GM19043 (cell line): Measurements from ENCODE around the gene C1QTNF12.
"Not testable (repeated sequence)": the region's sequence is repeated elsewhere in the genome, so short reads cannot be mapped to it uniquely, and the experiment has no call there.

Experiments used
- ATAC-seq: cut with Tn5 transposase; IDR thresholded peaks from one replicate; pipeline ENCODE4 v1.9.1; 2021; ENCODE audit warnings: low read depth; ENCODE audit not compliant: unreplicated experiment

The C1QTNF12 gene

DNA sequence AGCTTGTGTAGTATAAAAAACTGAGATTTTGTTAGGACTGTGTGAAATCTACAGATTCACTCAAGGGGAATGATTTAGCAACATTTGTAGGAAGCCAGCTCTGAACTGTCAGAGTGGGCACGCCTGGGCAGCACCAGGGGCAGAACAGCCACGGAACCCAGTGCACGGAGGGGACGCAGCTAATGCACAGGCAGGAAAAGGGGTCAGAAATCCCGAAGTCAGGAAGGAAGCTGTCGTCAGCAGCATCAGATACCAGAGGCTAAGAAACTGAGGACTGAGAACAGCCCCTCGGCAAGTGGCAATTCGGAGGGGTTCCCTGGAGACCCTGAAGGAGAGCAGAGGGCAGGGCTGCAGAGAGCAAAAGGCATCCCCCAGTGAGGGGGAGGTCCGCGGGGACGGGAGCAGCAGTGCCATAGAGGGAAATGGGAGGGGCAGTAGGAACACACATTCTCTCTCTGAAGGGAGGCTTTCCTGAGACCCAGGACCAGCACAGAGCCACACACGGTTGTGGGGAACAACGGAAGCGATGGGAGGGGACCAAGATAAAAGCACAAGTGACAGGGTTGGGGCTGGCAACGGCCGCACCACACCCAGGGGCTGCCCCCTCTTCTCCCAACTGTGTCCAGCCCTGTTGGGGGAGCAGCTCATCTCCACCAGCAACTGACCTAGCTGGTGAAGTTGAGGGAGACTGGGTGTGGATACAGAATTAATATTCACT is 14.5 kb upstream of the C1QTNF12 start:
- no peak for ATAC-seq

DNA sequence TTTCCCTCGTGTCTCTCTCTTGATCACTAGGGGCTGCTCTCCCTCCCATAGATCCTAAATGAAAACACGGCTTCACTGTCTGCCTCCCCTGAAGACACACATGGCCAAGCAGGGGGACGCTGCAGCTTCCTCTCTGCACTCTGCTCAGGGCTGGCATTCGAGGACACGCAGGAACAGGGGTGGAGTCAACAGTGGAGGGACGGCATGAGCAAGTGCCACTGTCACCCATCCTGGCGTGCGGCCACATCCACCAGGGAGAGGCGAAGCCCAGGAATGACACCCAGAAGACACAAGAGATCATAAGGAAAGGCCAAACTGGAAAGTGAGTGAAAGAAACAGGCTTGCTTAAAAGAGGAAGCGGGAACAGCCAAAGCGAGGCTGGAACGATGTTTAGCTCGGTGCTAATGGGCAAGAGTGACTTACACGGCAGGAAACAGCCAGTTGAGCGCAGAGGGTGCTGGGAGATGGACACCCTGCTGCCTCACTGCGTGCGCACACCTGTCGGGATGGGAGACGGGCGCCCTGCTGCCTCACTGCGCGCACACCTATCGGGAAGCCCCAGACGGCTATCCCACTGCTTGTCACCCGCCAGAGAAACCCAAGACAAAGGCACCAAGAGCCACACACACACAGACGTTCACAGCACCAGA is 13.6 kb upstream of the C1QTNF12 start:
- ATAC-seq: no peak

DNA sequence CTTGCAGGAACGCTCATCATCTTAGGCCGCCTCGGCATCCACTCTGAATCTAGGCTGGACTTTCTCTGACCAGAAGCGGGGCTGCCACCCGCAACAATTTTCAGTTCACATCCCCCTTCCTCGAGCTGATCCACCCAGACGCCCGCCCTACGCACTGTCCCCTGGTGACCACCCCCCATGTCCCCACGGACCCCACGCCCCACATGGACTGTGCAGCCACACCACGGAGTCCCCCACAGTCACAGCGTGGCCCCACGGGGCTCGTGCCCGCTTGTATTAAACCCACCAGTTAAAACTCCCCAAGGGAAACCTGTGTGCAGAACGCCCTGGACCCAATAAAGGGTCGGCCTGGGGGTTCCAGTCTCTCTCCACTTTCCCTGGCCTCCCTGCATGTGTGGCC is 13.0 kb upstream of the C1QTNF12 start:
- ATAC-seq: no peak

DNA sequence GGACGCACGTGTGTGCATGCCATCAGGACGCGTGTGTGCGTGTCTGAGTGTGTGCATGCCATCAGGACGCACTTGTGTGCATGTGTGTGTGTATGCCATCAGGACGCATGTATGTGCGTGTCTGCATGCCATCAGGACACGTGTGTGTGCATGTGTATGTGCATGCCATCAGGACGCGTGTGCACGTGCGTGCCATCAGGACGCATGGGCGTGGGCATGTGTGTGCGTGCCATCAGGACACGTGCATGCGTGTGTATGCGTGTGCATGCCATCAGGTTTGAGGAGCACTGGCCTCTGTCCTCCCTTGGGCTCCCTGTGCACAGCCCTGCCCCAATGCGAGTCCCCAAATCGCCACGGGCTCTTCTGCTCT is 12.6 kb upstream of the C1QTNF12 start:
- no peak for ATAC-seq

DNA sequence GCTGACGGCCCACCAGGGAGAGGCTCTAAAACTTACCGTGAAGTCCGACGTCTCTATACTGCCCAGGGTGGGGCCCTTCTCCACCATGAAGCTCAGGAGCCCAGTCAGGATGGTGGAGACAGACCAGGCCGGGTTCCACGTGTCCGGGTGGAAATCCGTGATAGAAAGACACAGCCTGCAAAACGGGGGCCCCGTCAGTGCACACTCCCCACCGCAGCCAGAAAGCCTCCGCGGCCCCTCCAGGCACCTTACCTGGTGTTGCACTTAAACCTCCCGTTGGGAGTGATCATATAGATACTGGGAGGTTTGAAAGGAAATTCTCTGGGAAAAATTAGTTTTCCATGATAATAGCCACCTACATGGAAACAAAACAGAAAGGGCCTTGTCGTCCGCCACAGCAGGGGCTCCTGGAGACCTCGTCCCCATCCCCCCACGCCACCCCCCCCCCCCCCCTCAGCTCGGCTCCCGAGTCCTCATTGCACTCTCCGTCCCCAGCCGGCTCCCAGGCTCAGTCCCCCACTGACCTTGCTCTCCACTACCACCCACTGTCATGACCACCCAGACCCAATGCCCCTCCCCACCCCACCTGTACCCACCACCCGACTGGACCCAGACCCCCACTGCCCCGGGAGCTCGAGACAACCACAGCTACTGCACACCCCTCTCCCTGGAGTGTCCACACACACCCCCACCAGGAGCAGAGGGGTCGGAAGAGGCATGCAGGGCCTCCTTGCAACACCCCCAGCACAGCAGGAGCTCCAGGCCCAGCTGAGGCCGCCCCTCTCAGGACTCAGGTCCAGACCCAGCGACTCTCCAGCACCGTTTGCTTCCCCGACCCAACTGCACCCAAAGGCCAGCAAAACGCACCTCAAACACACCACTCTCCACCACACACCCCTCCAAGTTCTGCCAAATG is 10.7 kb upstream of the C1QTNF12 start:
- ATAC-seq: no peak

DNA sequence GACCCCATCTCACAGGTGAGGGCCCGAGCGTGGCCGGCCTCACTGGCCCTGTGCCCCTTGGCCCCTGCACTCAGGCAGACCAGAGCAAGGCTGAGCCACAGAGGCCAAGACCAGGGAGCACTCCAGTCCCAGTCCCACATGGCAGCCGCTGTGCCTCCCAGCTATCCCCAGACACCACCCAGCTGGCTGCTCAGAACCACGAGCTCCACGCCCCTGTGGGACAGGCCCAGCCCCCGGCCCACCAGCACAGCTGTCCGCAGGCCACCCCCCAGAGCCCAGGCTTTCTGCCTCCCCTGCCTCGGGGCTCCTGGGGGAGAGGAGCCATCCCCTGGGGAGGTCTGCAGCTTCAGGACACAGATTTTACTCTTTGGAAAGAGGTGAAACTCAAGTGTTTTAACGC is 9.1 kb upstream of the C1QTNF12 start:
- no peak for ATAC-seq

DNA sequence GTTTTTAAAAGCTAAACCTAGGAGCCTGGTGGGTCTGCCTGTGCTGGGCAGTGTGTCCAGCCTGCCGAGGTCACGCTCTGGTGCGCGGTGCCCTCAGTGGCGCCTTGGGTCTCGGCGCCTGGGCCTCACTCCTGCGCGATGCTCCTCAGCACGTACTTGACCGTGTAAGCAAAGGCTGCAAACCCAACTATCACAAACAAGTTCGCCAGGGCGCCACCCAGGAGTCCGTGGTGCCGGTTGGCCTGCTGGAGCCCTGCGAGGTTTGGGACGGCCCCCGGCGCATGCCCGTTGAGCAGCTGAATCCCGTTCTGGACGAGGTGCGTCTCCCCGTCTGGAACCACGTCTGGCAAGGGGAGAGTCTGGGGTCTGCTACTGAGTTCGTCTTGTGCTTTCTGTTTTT is 8.6 kb upstream of the C1QTNF12 start:
- no peak for ATAC-seq

DNA sequence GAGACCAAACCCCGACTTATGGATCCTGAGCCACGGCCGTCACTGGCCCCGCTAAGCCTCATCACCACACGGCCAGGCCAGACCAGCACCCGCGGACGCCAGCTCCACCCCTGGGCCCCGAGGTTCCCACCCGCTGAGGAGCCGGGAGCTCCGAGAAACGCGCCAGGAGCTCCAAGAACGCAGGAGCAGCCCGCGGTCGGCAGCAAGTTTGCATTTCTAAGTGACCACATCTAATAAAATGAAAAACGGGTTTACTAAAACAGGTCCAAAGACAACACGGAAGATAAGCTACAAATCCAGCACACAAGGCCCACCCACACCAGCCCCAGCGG is 8.1 kb upstream of the C1QTNF12 start:
- ATAC-seq: no peak

DNA sequence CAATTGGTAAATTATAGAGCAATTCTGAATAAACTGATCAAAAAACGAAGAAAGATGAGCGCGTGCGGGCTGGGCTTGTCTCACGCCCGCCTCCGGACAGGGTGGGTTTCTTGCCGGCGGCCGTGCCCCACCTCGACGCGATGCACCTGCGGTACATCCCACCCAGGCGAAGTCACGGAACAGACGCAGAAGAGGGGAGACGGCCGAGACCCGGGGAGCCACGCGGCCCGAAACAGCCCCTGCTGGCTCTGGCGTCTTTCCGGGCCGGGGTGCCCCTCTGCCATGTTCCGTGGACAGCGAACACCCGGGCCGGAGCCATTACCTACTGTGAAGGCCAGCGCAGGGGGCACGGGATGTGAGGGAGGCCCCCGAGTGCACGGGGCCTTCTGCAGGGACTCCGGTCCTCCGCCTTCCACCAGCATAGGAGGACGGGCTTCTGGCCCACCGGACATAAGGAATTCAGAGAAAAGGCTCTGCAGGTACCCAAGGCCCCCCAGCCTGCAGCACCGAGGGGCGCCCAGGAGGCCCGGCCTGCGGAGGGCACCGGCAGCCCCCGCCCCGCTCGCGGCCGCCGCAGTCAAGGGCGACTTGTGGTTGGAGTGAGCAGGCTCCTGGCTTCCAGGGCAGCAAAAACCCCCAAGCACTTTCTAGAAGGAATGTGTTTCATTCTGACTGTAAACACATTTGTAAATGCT is 7.6 kb upstream of the C1QTNF12 start:
- no peak for ATAC-seq

DNA sequence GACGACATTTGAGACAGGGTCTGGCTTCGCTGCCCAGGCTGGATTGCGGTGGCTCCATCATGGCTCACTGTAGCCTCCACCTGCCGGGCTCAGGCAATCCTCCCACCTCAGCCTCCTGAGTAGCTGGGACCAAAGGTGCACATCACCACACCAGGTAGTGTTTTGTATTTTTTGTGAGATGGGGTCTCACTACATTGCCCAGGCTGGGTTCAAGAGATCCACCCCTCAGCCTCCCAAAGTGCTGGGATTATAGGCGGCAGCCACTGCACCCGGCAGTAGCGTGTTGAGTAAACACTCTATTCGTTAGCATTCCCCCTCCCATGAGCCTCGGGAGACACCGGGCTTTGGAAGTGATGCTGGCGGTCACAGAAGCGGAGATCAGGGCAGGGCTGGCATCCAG is 6.8 kb upstream of the C1QTNF12 start:
- no peak for ATAC-seq

DNA sequence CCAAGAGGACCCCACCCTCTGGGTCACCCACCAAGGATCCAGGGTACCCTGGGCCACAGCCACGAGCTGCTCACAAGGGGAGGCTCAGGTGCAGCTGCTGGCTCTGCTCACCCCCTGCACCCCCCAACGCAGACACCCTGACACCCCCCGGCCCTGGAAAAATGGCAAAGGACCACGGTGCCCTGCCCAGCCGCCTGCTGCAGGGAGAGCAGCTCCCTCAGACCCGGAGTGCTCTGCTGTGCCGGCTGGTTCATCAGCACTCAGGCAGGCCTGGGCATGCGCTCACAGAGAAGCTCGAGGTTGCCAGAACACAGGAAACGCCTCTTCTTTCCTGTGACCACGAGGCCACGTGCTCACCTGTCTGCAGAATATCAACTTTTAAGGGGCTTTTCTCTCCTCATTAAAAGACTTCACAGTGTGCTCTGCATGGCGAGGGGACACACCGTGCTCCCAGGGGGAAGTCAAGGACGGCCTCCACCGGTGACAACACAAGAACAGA is 4.3 kb upstream of the C1QTNF12 start:
- peak; percentile 63 for ATAC-seq

DNA sequence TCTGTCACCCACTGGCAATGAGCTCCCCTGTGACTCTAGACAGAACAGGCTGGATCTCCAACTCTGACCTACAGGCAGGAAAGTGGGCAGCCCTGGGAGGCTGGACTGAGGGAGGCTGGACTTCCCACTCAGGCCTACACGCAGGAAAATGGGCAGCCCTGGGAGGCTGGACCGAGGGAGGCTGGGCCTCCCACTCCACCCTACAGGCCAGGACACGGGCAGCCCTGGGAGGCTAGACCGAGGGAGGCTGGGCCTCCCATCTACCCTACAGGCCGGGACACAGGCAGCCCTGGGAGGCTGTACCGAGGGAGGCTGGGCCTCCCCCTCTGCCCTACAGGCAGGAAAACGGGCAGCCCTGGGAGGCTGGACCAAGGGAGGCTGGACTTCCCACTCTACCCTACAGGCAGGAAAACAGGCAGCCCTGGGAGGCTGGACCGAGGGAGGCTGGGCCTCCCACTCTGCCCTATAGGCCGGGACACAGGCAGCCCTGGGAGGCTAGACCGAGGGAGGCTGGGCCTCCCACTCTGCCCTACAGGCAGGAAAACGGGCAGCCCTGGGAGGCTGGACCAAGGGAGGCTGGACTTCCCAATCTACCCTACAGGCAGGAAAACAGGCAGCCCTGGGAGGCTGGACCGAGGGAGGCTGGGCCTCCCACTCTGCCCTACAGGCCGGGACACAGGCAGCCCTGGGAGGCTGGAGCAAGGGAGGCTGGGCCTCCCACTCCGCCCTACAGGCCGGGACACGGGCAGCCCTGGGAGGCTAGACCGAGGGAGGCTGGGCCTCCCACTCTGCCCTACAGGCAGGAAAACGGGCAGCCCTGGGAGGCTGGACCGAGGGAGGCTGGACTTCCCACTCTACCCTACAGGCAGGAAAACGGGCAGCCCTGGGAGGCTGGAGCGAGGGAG is 1.7 kb upstream of the C1QTNF12 start:
- ATAC-seq: not testable (repeated sequence)

DNA sequence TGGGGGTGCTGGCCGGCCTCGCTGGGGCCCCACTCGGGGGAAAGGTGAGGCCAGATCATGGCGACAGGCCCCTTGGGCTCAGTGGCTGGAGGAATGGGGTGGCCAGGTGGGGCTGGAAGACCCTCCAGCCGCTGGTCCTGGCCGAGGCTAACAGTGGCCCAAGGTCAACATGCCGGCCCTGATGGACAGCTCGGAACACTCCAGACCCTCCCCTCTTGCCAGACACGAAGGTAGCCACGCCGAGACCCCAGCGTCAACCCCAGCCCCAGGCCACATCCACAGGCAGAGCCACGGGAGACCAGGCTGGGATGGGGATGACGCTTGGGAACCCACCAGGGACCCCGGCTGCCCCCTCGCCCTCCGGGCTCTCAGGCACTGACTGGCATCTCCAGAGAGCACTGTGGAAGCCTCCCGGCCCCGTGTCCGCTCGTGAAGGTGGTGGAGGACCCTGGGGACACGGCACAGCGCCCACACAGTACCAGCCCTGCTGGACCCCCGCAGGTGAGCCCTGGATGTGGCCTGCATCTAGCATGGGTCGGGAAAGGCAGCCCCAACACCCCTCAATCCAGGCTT is 905 bp upstream of the C1QTNF12 start:
- no peak for ATAC-seq

DNA sequence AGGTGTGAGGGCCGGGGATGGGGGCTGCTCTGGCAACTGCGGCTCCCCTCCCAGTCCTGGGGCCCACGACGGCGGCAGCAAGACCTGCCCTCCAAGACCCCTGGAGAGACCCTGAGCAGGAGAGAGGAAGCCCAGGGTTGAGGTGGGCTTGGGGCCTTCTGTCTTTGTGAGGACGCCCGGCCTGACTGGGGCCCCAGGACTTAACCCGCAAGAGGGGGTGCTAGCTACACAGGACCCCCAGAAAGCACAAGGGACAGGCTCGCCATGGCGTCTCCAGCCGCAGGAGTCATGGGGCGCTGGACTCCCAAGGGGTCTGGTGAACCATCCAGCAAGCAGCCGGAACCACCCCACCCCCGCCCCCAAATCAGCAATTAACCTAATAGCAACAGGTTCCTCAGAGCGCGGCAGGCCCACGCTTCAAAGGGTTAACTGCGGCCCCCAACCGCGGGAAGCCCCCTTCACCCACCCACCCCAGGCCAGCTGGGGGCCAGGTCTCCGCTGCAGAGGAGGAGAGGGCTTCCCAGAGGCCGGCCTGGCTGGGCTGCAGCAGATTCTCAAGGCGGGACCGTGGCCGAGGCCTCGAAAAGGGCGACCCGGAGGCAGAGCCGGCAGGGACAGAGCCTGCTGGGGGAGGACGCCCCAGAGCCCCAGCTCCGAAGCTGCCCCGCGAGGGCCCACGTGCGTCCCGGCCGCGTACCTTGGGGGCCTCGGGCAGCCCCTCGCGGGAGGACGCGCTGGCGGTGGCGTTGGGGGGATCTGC is 525 bp downstream of the C1QTNF12 start:
- no peak for ATAC-seq

DNA sequence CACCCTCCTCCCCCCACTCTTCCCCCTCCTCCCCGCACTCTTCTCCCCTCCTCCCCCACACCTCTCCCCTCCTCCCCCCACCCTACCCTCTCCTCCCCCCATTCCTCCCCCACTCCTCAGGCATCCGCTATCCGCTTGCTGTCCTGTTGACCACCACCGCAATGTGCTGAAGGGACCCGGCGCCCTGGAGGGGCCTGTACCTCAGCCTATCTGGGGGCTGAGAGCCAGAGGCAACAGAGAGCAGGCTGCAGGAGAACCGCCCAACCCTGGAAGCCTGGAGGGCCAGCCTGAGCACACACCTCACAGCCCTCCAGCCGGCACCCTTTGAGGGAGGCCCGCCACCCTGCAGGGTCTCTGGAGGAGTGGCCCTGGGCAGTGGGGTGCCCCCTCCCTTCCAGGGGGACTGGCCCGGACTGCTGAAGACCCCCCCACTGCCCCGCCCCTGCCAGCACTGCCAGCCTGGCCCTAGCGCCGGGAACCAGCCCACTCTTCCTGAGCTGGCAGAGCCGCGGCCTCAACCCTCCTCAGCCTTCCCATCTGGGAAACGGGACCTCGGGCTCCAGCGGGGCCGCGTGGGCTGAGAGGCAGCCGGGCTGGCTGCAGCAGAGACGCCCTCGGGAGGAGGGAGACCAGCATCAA is 1.2 kb downstream of the C1QTNF12 start:
- no peak for ATAC-seq

DNA sequence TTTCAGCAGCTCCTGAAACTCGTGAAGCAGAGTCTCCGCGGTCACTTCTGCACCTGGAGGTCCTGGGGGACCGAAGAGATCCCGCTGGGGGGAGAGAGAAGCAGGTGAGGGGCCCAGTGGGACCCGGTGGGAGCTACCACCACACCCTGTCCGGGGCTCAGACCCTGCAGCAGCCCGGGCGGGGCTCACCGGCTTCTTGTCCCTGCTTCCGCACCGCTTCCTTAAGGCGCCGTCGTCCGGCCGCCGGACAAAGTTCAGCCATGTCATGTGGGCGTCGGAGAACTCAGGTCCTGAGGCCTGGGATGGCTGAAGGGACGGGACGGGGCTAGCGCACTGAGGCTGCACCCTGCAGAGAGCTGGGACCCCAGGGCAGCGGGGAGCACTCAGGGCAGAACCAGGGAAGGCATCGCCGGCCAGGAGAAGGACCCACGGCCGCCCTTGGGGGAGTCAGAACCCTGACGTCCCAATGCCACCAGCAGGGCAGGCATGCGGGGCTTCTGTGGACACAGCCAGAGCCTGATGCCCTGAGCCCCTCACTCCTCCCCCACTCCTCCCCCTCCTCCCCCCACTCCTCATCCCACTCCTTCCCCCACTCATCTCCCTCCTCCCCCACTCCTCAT is 2.2 kb downstream of the C1QTNF12 start:
- no peak for ATAC-seq

DNA sequence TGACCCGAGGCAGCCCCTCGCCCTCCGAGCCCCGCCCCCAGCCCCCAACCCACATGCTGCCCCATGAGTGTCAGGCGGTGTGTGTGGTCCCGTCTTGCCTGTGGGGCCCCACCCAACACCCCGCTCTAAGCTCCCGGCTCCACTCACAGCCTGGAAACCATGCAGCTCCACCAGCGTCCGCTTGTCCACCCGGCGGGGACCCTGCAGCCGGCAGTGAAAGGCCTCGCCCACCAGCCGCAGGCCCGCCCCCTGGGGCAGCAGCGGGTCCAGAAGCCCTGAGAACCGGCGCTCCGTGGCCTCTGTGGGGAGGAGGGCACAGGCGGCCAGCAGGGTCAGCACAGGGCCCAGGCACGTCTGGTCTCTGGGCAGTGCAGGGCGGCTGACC is 2.7 kb downstream of the C1QTNF12 start:
- ATAC-seq: no peak

DNA sequence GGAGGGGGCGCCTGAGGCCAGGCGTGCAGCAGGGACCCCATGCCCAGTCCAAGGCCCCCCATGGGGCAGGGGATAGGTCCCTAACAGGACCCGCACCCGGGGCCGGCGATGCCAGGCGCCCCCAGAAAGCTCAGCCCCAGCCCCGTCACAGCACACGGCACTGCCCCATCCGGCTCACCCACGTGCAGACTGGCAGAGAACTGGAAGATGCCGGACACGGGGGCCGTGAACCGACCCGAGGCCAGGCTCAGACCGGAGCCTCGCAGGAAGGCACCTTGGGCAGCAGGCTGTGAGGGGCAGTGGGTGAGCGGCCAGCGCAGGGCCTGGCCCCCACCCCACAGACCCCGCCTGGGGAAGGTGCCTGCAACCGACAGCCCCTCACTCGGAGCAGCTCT is 3.3 kb downstream of the C1QTNF12 start:
- ATAC-seq: no peak
